Spleen (tissue), 11 donors: ENCODE data around the gene NFIL3. TPM values are rescaled to one million over a fixed set of nuclear protein-coding genes. Genes with fewer than 3 reads are reported as not detected.

Experiments used
- DNase-seq: peaks from one replicate; pipeline ENCODE4 v3.0.0-alpha.2; 2020
- H3K27ac ChIP-seq, 8 donors: fragments of 200-600 bp; sonication (generic) in 7 of 8; 1 replicate in 4 of 8; 2 replicates in 4 of 8; pipeline versions ENCODE4 v1.5.0 to v1.8.0; 2016 to 2021; ENCODE audit warnings: inconsistent platforms in 4 of 8, mild to moderate bottlenecking in 4 of 8, moderate library complexity in 1 of 8
- H3K27me3 ChIP-seq, 7 donors: fragments of 200-600 bp; sonication (generic) in 6 of 7; replicated peaks in 1 of 7; 1 replicate in 4 of 7; 2 replicates in 3 of 7; pipeline versions ENCODE4 v1.5.0 to v1.8.0; 2016 to 2021; ENCODE audit warnings: inconsistent platforms in 3 of 7, mild to moderate bottlenecking in 1 of 7
- H3K36me3 ChIP-seq, 6 donors: fragments of 200-600 bp; sonication (generic) in 5 of 6; 1 replicate in 4 of 6; 2 replicates in 2 of 6; pipeline versions ENCODE4 v1.5.0 to v1.8.0; 2016 to 2021; ENCODE audit warnings: inconsistent platforms in 2 of 6
- H3K4me1 ChIP-seq, 6 donors: fragments of 200-600 bp; sonication (generic) in 5 of 6; 1 replicate in 3 of 6; 2 replicates in 3 of 6; pipeline versions ENCODE4 v1.5.0 to v1.8.0; 2016 to 2021; ENCODE audit warnings: inconsistent platforms in 3 of 6
- H3K4me3 ChIP-seq, 8 donors: fragments of 200-600 bp; sonication (generic) in 7 of 8; 1 replicate in 4 of 8; 2 replicates in 4 of 8; pipeline versions ENCODE4 v1.5.0 to v1.8.0; 2016 to 2021; ENCODE audit warnings: inconsistent platforms in 4 of 8, mild to moderate bottlenecking in 4 of 8, moderate library complexity in 2 of 8
- H3K9me3 ChIP-seq, 8 donors: fragments of 200-600 bp; sonication (generic) in 7 of 8; 1 replicate in 4 of 8; 2 replicates in 4 of 8; pipeline versions ENCODE4 v1.5.0 to v1.8.0; 2016 to 2021; ENCODE audit warnings: inconsistent platforms in 4 of 8
- CTCF ChIP-seq, 11 experiments: fragments of 200-600 bp in 7 of 11; fragments of 450-650 bp in 4 of 11; sonication (generic) in 4 of 11; IDR thresholded peaks in 8 of 11; conservative IDR thresholded peaks in 3 of 11; 1 replicate in 7 of 11; 2 replicates in 4 of 11; pipeline versions ENCODE4 v1.4.0 to v1.8.0; 2016 to 2021; ENCODE audit warnings: antibody characterized with exemption in 11 of 11, inconsistent platforms in 4 of 11, mild to moderate bottlenecking in 1 of 11
- POLR2A ChIP-seq, 3 donors: fragments of 450-650 bp; IDR thresholded peaks; one replicate each; pipeline ENCODE4 v1.5.1; 2017; ENCODE audit warnings: antibody characterized with exemption in 3 of 3, mild to moderate bottlenecking in 1 of 3
- POLR2AphosphoS5 ChIP-seq, 3 donors: sonication (generic); formaldehyde crosslinking; IDR thresholded peaks; one replicate each; pipeline ENCODE4 v1.5.1; 2017; ENCODE audit warnings: antibody characterized with exemption in 3 of 3
- WGBS, 5 donors: extraction: QIAGEN DNeasy Blood & Tissue Kit in 3 of 5; methylation state at CpG; one replicate each; pipeline versions ENCODE4 v1.1.5 to v1.1.7; 2013 to 2018; 5-methylcytosine and 5-hydroxymethylcytosine counted together
- intact Hi-C: fragments of 100-400 bp; cut with DNase I; formaldehyde crosslinking; loops from one replicate; pipeline ENCODE4 v1.15.0; 2023; ENCODE audit warnings: low total_unique reads
- polyA plus RNA-seq, 3 donors: library from polyadenylated mRNA; stranded (reverse); fragments of 200-250 nt; gene quantifications; one replicate each; pipeline ENCODE4 v1.2.1, GENCODE V29; 2013
- total RNA-seq, 7 donors: library from RNA; depleted of rRNA in 3 of 7; stranded (reverse); fragments of >200 nt in 3 of 7; fragmentation: NEBNext Ultra II Directional in 4 of 7; extraction: Animal tissue kit (Norgen Biotek cat#: 25700) in 4 of 7; gene quantifications; one replicate each; pipeline versions ENCODE4 v1.1.0 to v1.2.1, GENCODE V29; 2016 to 2021
- donor health status: healthy with polysubstance abuse.
- donor health status: DM: no; HTN: no; CAD: no; lungs with moderate emphysema.
- donor health status: DM: no; HTN: no; CAD: no.
- donor health status: Bipolar disorder and iron deficiency.
- donor health status: healthy.
- donor health status: DM: no; HTN: no; CAD: no.
- donor health status: DM: yes; HTN: yes; CAD: no.

NFIL3 gene
- total and polyA plus RNA-seq, 10 donors, result 4.7 to 41.9 (median 17.8) TPM

- Histone ChIP-seq H3K27ac (no peak overlapping the region), H3K9me3 (peaks cover 0 to 8% (median 0%) of the 10 kb centered on the region in 8 donors), H3K4me1 (peaks cover 14 to 32% (median 27%) of the 10 kb centered on the region in 6 donors), H3K4me3 (no peak overlapping the region), H3K27me3 (no peaks in the 10 kb centered on the region), H3K36me3 (peaks cover 0 to 6% (median 0%) of the 10 kb centered on the region in 6 donors)
- 90 to 96% (median 94%) methylated on average over 5 to 7 of the region's 7 CpGs for WGBS, 5 donors
- DNase-seq, result no peak
- TF ChIP-seq CTCF (IDR thresholded peaks at IDR 0.05 in 8 of 11, conservative IDR thresholded peaks at IDR 0.05 in 3 of 11), result no peak
- no peak for TF ChIP-seq POLR2AphosphoS5 (IDR thresholded peaks at IDR 0.05)
- TF ChIP-seq POLR2A (IDR thresholded peaks at IDR 0.05), result no peak
- intact Hi-C loops, result loop anchor here (10.0 kb wide), 2 partner anchors 51 to 169 kb away; no protein-coding TSS in a partner anchor
These were observed 59.6 kb downstream of the NFIL3 start for GRCh38 chr9:91364005-91364404.

- intact Hi-C loops, result loop anchor here (10.0 kb wide), 2 partner anchors 53 to 167 kb away; no protein-coding TSS in a partner anchor
- 55 to 60% (median 60%) methylated on average over 15 of the region's 15 CpGs for WGBS, 5 donors
- peak overlapping the region; percentile 95 to 100 (median 98) for H3K4me3 ChIP-seq
- no peaks in the 10 kb centered on the region for H3K27me3 ChIP-seq
- peak; percentile 73 for DNase-seq
- peaks cover 0 to 18% (median 0%) of the 10 kb centered on the region in 6 donors for H3K36me3 ChIP-seq
- TF ChIP-seq POLR2A (IDR thresholded peaks at IDR 0.05) (no peak), CTCF (IDR thresholded peaks at IDR 0.05 in 8 of 11, conservative IDR thresholded peaks at IDR 0.05 in 3 of 11) (no peak), POLR2AphosphoS5 (IDR thresholded peaks at IDR 0.05) (no peak)
- peaks cover 17 to 49% (median 42%) of the 10 kb centered on the region in 6 donors for H3K4me1 ChIP-seq
- peak overlapping the region; percentile 81 to 96 (median 94) for H3K27ac ChIP-seq
- H3K9me3 ChIP-seq, result peaks cover 0 to 8% (median 0%) of the 10 kb centered on the region in 8 donors
These were observed 61.5 kb downstream of the NFIL3 start for GRCh38 chr9:91362051-91362611.

GRCh38 chr9:91361291-91362050, 62.2 kb downstream of the NFIL3 start, which contains the start of gene AUH:
Gene AUH (minus strand): TSS chr9:91361918. CDS start chr9:91361889, 29 bp downstream.
- Histone ChIP-seq H3K27ac (peak within 1 kb of the TSS; percentile 81 to 96 (median 94)), H3K36me3 (peaks cover 0 to 23% (median 0%) of the 10 kb centered on the region in 6 donors), H3K4me3 (peak within 1 kb of the TSS; percentile 95 to 100 (median 98)), H3K4me1 (peaks cover 17 to 49% (median 42%) of the 10 kb centered on the region in 6 donors), H3K9me3 (peaks cover 0 to 8% (median 0%) of the 10 kb centered on the region in 8 donors), H3K27me3 (no peaks in the 10 kb centered on the region)
- TF ChIP-seq POLR2AphosphoS5 (IDR thresholded peaks at IDR 0.05), result peak; percentile 60 to 81 (median 81)
- peak in 1 of 3 donors; percentile 58 for TF ChIP-seq POLR2A (IDR thresholded peaks at IDR 0.05)
- TF ChIP-seq CTCF (IDR thresholded peaks at IDR 0.05 in 8 of 11, conservative IDR thresholded peaks at IDR 0.05 in 3 of 11), result peak in 6 of 11 experiments; percentile 14 to 37 (median 20)
- intact Hi-C loops, result loop anchor here (10.0 kb wide), 2 partner anchors 53 to 167 kb away; no protein-coding TSS in a partner anchor
- 0 to 1% (median 1%) methylated on average over 52 to 82 of the region's 82 CpGs for WGBS, 5 donors
- DNase-seq, result peak; percentile 97
